ENCODE data around the gene NDC1. TPM values are rescaled to one million over a fixed set of nuclear protein-coding genes. Genes with fewer than 3 reads are reported as not detected.

NDC1 gene
- total and polyA plus RNA-seq, 2 of the 4 experiments (the other 2 are of a cell fraction): 11.8 to 33.9 TPM

- H3K4ac ChIP-seq (ENCODE audit: low read depth, low read length): no peak overlapping the region
- H2AK9ac ChIP-seq (replicated peaks; ENCODE audit: low read depth, low read length, poor library complexity): no peak overlapping the region
- no peak overlapping the region for H3K56ac ChIP-seq (ENCODE audit: extremely low read depth, insufficient read depth, low read length)
- no peak overlapping the region for H2AK5ac ChIP-seq (ENCODE audit: low read depth, low read length)
- peak overlapping the region; percentile 98; the same call in 1 of the 2 replicates for H3K4me3 ChIP-seq (ENCODE audit: insufficient read depth, low read depth, low read length)
- peak overlapping the region; percentile 99 for H2AFZ ChIP-seq (replicated peaks; ENCODE audit: low read length, poor library complexity)
- peaks cover 12 to 29% of the 10 kb centered on the region in 2 experiments for H3K79me1 ChIP-seq (ENCODE audit: low read depth in 1 of 2, low read length in 2 of 2)
- no peak overlapping the region for H2BK15ac ChIP-seq (ENCODE audit: low read depth, low read length)
- dilution Hi-C loops (cut with HindIII; ENCODE audit: low sequenced_read_pairs, unreplicated experiment) (no loop called here), in situ Hi-C loops (cut with MboI; ENCODE audit: low sequenced_read_pairs) (no loop called here), intact Hi-C loops (cut with micrococcal nuclease) (no loop called here)
- peaks cover 10% of the 10 kb centered on the region for H3K9me1 ChIP-seq (ENCODE audit: insufficient read depth, low read length)
- TF ChIP-seq NFE2L2 (IDR thresholded peaks at IDR 0.05; ENCODE audit: low read depth, low read length) (no peak), MXI1 (IDR thresholded peaks at IDR 0.05; ENCODE audit: borderline replicate concordance, low read depth, low read length) (no peak), ELK1 (IDR thresholded peaks at IDR 0.05; ENCODE audit: borderline replicate concordance, low read depth, low read length) (no peak), MAZ (IDR thresholded peaks at IDR 0.05; ENCODE audit: borderline replicate concordance, low read depth, low read length) (no peak), USF2 (IDR thresholded peaks at IDR 0.05; ENCODE audit: low read depth, low read length) (no peak), POLR2A (IDR thresholded peaks at IDR 0.05; ENCODE audit: low read depth, low read length) (no peak), CEBPB (IDR thresholded peaks at IDR 0.05; ENCODE audit: low read depth, low read length) (no peak), SMC3 (IDR thresholded peaks at IDR 0.05; ENCODE audit: low read depth, low read length) (no peak), BHLHE40 (IDR thresholded peaks at IDR 0.05; ENCODE audit: low read depth, low read length) (no peak), CHD1 (IDR thresholded peaks at IDR 0.05; ENCODE audit: low read depth, low read length) (no peak), RCOR1 (IDR thresholded peaks at IDR 0.05; ENCODE audit: insufficient replicate concordance, low read length) (no peak), MAFK (IDR thresholded peaks at IDR 0.05; ENCODE audit: low read depth, low read length) (no peak), FOS (IDR thresholded peaks at IDR 0.05; ENCODE audit: low read depth, low read length) (no peak), CTCF (conservative IDR thresholded peaks at IDR 0.05; ENCODE audit: low read depth, low read length) (no peak), RFX5 (IDR thresholded peaks at IDR 0.05; ENCODE audit: low read depth, low read length) (no peak), RAD21 (IDR thresholded peaks at IDR 0.05; ENCODE audit: low read length) (no peak)
- H3K18ac ChIP-seq (ENCODE audit: low read depth, low read length): no peak overlapping the region
- H4K5ac ChIP-seq (ENCODE audit: low read depth, low read length): no peak overlapping the region
- H4K20me1 ChIP-seq (ENCODE audit: insufficient read depth, low read length): no peaks in the 10 kb centered on the region
- H3K9ac ChIP-seq (ENCODE audit: low read depth, low read length): no peak overlapping the region
- H3K4me1 ChIP-seq (ENCODE audit: control insufficient read depth, insufficient read depth, low read length): peaks cover 7% of the 10 kb centered on the region
- ATAC-seq (ENCODE audit: low read depth) (no peak), DNase-seq (no peak)
- no peak overlapping the region for H2BK120ac ChIP-seq (ENCODE audit: low read depth, low read length)
- H2BK5ac ChIP-seq (ENCODE audit: low read depth, low read length, poor library complexity, severe bottlenecking): no peak overlapping the region
- H4K8ac ChIP-seq (ENCODE audit: low read depth in 2 of 2, low read length in 2 of 2): peak overlapping the region in 1 of 2 experiments; percentile 91; a peak in 3 of 4 replicates
- CTCF ChIA-PET: no interaction called here
- H4K91ac ChIP-seq (ENCODE audit: insufficient read depth, low read depth, low read length): no peak overlapping the region
- peaks cover 2% of the 10 kb centered on the region for H3K9me3 ChIP-seq (ENCODE audit: control insufficient read depth, insufficient read depth, low read length)
- no peak overlapping the region for H2BK20ac ChIP-seq (ENCODE audit: low read depth, low read length)
- WGBS, 2 experiments (ENCODE audit: extremely low coverage in 2 of 2, insufficient read length in 1 of 2): no CpG with 5 or more reads among the region's 2 CpGs
- H3K23ac ChIP-seq (ENCODE audit: low read depth, low read length): no peak overlapping the region
- no peak overlapping the region for H3K14ac ChIP-seq (replicated peaks; ENCODE audit: low read depth, low read length)
- no peak overlapping the region for H3K27ac ChIP-seq (ENCODE audit: insufficient read depth, low read length)
- POLR2A ChIA-PET (ENCODE audit: unreplicated experiment): no interaction called here
- BruUV-seq (replicated peaks): no TSS peak
- H3K36me3 ChIP-seq (ENCODE audit: control insufficient read depth, insufficient read depth, low read length): no peaks in the 10 kb centered on the region
- H3K4me2 ChIP-seq (ENCODE audit: low read depth, low read length): peak overlapping the region; percentile 65; the same call in 1 of the 2 replicates
- no peaks in the 10 kb centered on the region; the same call in 1 of the 2 replicates for H3K27me3 ChIP-seq (ENCODE audit: control insufficient read depth, insufficient read depth, low read length)
Measured at GRCh38 chr1:53838654-53838974, 518 bp upstream of the NDC1 start.

All from IMR-90 (cell line).